Measurements from ENCODE around the gene GIPC3.
A peak's percentile ranks its signal among the peaks of the same experiment; 100 is the strongest.
"Not testable (repeated sequence)": the region's sequence is repeated elsewhere in the genome, so short reads cannot be mapped to it uniquely, and the experiment has no call there.

The GIPC3 gene

DNA sequence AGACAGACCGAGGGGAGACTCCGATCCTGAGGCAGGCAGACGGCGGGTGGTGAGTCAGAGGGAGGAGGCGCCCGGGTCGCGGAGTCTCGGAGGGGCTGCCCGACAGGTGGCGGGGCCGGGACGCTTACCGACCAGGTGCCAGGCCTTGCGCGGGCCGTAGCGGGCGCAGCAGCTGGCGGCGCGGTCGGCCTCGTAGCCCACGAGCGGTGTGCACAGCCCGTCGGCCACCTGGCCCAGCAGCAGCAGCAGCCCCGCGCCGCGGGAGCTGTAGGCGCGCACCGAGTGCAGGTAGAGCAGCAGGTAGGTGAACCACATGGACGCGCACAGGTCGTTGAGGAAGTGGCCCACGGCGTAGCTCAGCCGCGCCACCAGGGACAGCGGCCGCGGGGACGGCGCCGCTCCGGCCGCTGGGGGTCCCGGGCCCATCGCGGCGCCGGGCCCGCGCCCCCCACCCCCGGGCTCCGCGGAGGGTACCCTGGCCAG, 28.3 kb upstream of the GIPC3 start:
- no peak for DNase-seq (ENCODE audit: insufficient read length, low spot score)

GRCh38 chr19:3557461-3558248, 27.6 kb upstream of the GIPC3 start, which contains the start of gene MFSD12:
Gene MFSD12 (minus strand): TSS chr19:3557586. CDS start chr19:3557403, 183 bp downstream.
- DNase-seq (ENCODE audit: insufficient read length, low spot score): peak; percentile 100
- no peak for TF ChIP-seq SPI1 (IDR thresholded peaks at IDR 0.05; ENCODE audit: low read depth, low read length)
- no peak for TF ChIP-seq PAX5 (IDR thresholded peaks at IDR 0.05; ENCODE audit: insufficient read depth, low read length, severe bottlenecking)
- no peak for TF ChIP-seq POU2F2 (IDR thresholded peaks at IDR 0.05; ENCODE audit: low read depth, low read length)
- TF ChIP-seq POLR2AphosphoS5 (IDR thresholded peaks at IDR 0.05; ENCODE audit: low read depth, low read length): peak; percentile 50; the same call in 1 of the 2 replicates
- peak; percentile 48; the same call in 1 of the 2 replicates for TF ChIP-seq POLR2A (IDR thresholded peaks at IDR 0.05; ENCODE audit: low read depth, low read length)
- no peak; the same call in 1 of the 2 replicates for TF ChIP-seq TAF1 (IDR thresholded peaks at IDR 0.05; ENCODE audit: low read depth, low read length)
- peak; percentile 97 for FAIRE-seq

More for the DNA sequence above, 28.3 kb upstream of the GIPC3 start:
- FAIRE-seq: peak; percentile 85
- TF ChIP-seq SPI1 (IDR thresholded peaks at IDR 0.05; ENCODE audit: low read depth, low read length) (peak; percentile 45; the same call in 1 of the 2 replicates), PAX5 (IDR thresholded peaks at IDR 0.05; ENCODE audit: insufficient read depth, low read length, severe bottlenecking) (no peak)

- FAIRE-seq (no peak), DNase-seq (ENCODE audit: insufficient read length, low spot score) (no peak)
- TF ChIP-seq TAF1 (IDR thresholded peaks at IDR 0.05; ENCODE audit: low read depth, low read length) (no peak), PAX5 (IDR thresholded peaks at IDR 0.05; ENCODE audit: insufficient read depth, low read length, severe bottlenecking) (no peak), POLR2A (IDR thresholded peaks at IDR 0.05; ENCODE audit: low read depth, low read length) (no peak), POU2F2 (IDR thresholded peaks at IDR 0.05; ENCODE audit: low read depth, low read length) (no peak), POLR2AphosphoS5 (IDR thresholded peaks at IDR 0.05; ENCODE audit: low read depth, low read length) (no peak), SPI1 (IDR thresholded peaks at IDR 0.05; ENCODE audit: low read depth, low read length) (no peak)
These were observed 21.4 kb upstream of the GIPC3 start for GRCh38 chr19:3563709-3564524.

GRCh38 chr19:3565139-3565538, 20.1 kb upstream of the GIPC3 start:
- TF ChIP-seq PAX5 (IDR thresholded peaks at IDR 0.05; ENCODE audit: insufficient read depth, low read length, severe bottlenecking) (no peak), POLR2AphosphoS5 (IDR thresholded peaks at IDR 0.05; ENCODE audit: low read depth, low read length) (no peak), POU2F2 (IDR thresholded peaks at IDR 0.05; ENCODE audit: low read depth, low read length) (no peak), TAF1 (IDR thresholded peaks at IDR 0.05; ENCODE audit: low read depth, low read length) (no peak), SPI1 (IDR thresholded peaks at IDR 0.05; ENCODE audit: low read depth, low read length) (no peak), POLR2A (IDR thresholded peaks at IDR 0.05; ENCODE audit: low read depth, low read length) (no peak)
- DNase-seq (ENCODE audit: insufficient read length, low spot score) (no peak), FAIRE-seq (no peak)

DNA sequence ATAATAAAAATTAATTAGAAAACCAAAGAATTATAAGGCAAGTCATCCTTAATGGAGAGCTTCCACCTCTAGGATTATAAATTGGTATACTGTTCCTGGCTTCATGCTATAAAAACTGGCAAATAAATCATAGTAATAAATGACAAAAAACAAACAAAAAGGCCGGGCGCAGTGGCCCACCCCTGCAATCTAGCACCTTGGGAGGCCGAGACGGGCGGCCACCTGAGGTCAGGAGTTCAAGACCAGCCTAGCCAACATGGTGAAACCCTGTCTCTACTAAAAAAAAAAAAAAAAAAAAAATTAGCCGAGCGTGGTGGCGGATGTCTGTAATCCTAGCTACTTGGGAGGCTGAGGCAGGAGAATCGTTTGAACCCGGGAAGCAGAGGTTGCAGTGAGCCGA, 15.2 kb upstream of the GIPC3 start:
- not testable (repeated sequence) for DNase-seq (ENCODE audit: insufficient read length, low spot score); FAIRE-seq

- FAIRE-seq (no peak), DNase-seq (ENCODE audit: insufficient read length, low spot score) (no peak)
- TF ChIP-seq POLR2A (IDR thresholded peaks at IDR 0.05; ENCODE audit: low read depth, low read length) (no peak), POLR2AphosphoS5 (IDR thresholded peaks at IDR 0.05; ENCODE audit: low read depth, low read length) (no peak), PAX5 (IDR thresholded peaks at IDR 0.05; ENCODE audit: insufficient read depth, low read length, severe bottlenecking) (no peak)
These were observed 14.7 kb upstream of the GIPC3 start for GRCh38 chr19:3570606-3571011.

GRCh38 chr19:3572132-3572854, 13.0 kb upstream of the GIPC3 start:
- peak; percentile 100 for FAIRE-seq
- TF ChIP-seq PAX5 (IDR thresholded peaks at IDR 0.05; ENCODE audit: insufficient read depth, low read length, severe bottlenecking) (no peak), TAF1 (IDR thresholded peaks at IDR 0.05; ENCODE audit: low read depth, low read length) (no peak), POLR2A (IDR thresholded peaks at IDR 0.05; ENCODE audit: low read depth, low read length) (no peak), SPI1 (IDR thresholded peaks at IDR 0.05; ENCODE audit: low read depth, low read length) (no peak), POLR2AphosphoS5 (IDR thresholded peaks at IDR 0.05; ENCODE audit: low read depth, low read length) (no peak), POU2F2 (IDR thresholded peaks at IDR 0.05; ENCODE audit: low read depth, low read length) (no peak)
- peak; percentile 98 for DNase-seq (ENCODE audit: insufficient read length, low spot score)

- TF ChIP-seq TAF1 (IDR thresholded peaks at IDR 0.05; ENCODE audit: low read depth, low read length) (no peak), POLR2A (IDR thresholded peaks at IDR 0.05; ENCODE audit: low read depth, low read length) (no peak), PAX5 (IDR thresholded peaks at IDR 0.05; ENCODE audit: insufficient read depth, low read length, severe bottlenecking) (no peak), POLR2AphosphoS5 (IDR thresholded peaks at IDR 0.05; ENCODE audit: low read depth, low read length) (no peak), POU2F2 (IDR thresholded peaks at IDR 0.05; ENCODE audit: low read depth, low read length) (no peak), SPI1 (IDR thresholded peaks at IDR 0.05; ENCODE audit: low read depth, low read length) (no peak)
- DNase-seq (ENCODE audit: insufficient read length, low spot score) (no peak), FAIRE-seq (no peak)
These were observed 12.5 kb upstream of the GIPC3 start, which contains the start of gene HMG20B for GRCh38 chr19:3572855-3573161. Gene HMG20B (plus strand): TSS chr19:3572944. CDS start chr19:3573310, 366 bp downstream.

GRCh38 chr19:3573162-3573857, 12.0 kb upstream of the GIPC3 start:
- no peak for FAIRE-seq
- TF ChIP-seq POLR2AphosphoS5 (IDR thresholded peaks at IDR 0.05; ENCODE audit: low read depth, low read length) (no peak), TAF1 (IDR thresholded peaks at IDR 0.05; ENCODE audit: low read depth, low read length) (no peak), POU2F2 (IDR thresholded peaks at IDR 0.05; ENCODE audit: low read depth, low read length) (no peak), POLR2A (IDR thresholded peaks at IDR 0.05; ENCODE audit: low read depth, low read length) (no peak), PAX5 (IDR thresholded peaks at IDR 0.05; ENCODE audit: insufficient read depth, low read length, severe bottlenecking) (no peak), SPI1 (IDR thresholded peaks at IDR 0.05; ENCODE audit: low read depth, low read length) (no peak)
- no peak for DNase-seq (ENCODE audit: insufficient read length, low spot score)
